GM12801 (cell line): ENCODE data around the gene ASB3.

Experiments used
- CTCF ChIP-seq: IDR thresholded peaks from one replicate; pipeline ENCODE4 v1.5.1; 2011; ENCODE audit warnings: control low read depth; ENCODE audit not compliant: insufficient read length; ENCODE audit errors: extremely low read depth

ASB3 gene

GRCh38 chr2:53820711-53821110 lies 34.0 kb upstream of the ASB3 start:
- no peak for TF ChIP-seq CTCF

- no peak for TF ChIP-seq CTCF
Observed at GRCh38 chr2:53820048-53820447, 33.3 kb upstream of the ASB3 start.

- no peak for TF ChIP-seq CTCF
Observed at GRCh38 chr2:53819634-53820033, 32.9 kb upstream of the ASB3 start.

GRCh38 chr2:53818854-53819435 lies 32.2 kb upstream of the ASB3 start:
- no peak for TF ChIP-seq CTCF

GRCh38 chr2:53813151-53813550 lies 26.4 kb upstream of the ASB3 start:
- no peak for TF ChIP-seq CTCF

- TF ChIP-seq CTCF: no peak
Observed at GRCh38 chr2:53811601-53812000, 24.8 kb upstream of the ASB3 start.

GRCh38 chr2:53802617-53803151 lies 15.9 kb upstream of the ASB3 start:
- no peak for TF ChIP-seq CTCF
